T-helper 1 cell (primary cell): ENCODE measurements around the gene NFE2.
A peak's percentile ranks its signal among the peaks of the same experiment; 100 is the strongest.
"Not testable (repeated sequence)": the region's sequence is repeated elsewhere in the genome, so short reads cannot be mapped to it uniquely, and the experiment has no call there.

Experiments
- DNase-seq, 5 donors: peaks; one replicate each; pipeline ENCODE4 v3.0.0-alpha.2; 2012 to 2020

The NFE2 gene

GRCh38 chr12:54282949-54283593 is 17.7 kb downstream of the NFE2 start:
- no peak for DNase-seq

- not testable (repeated sequence) for DNase-seq
Measured at GRCh38 chr12:54281694-54282093, 19.1 kb downstream of the NFE2 start.

GRCh38 chr12:54281261-54281638 is 19.6 kb downstream of the NFE2 start:
- not testable (repeated sequence) for DNase-seq

DNA sequence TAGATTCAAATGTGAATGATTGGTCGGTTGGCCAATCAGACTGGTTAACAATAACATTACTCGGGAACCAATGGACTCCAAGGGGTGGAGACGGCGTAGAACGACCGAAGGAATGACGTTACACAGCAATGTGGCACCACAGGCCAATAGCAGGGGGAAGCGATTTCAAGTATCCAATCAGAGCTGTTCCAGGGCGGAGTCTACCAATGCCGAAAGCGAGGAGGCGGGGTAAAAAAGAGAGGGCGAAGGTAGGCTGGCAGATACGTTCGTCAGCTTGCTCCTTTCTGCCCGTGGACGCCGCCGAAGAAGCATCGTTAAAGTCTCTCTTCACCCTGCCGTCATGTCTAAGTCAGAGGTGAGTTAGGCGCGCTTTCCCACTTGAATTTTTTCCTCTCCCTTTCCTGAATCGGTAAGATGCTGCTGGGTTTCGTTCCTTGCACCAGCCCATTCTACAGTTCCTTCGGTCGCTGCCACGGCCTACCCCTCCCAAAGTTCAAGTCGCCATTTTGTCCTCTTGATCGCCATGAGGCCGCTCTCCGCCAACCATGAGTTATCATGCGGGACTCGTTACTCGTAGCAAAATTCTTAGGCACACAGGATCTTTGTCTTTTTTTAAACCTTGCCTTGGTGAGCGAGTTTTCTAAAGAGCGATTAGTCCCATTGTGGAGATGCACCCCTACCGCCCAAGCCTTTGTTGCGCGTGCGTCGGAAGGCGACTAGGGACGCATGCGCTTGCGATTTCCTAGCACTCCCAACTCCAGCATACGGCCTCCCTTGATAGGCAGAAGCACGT is 20.2 kb downstream of the NFE2 start, which contains the start of gene HNRNPA1:
HNRNPA1 (plus strand) TSS at position 259 of the 793 bp plus-strand sequence; CDS start at position 341, 82 bp downstream.
- peak; percentile 88 to 99 (median 95) for DNase-seq

DNA sequence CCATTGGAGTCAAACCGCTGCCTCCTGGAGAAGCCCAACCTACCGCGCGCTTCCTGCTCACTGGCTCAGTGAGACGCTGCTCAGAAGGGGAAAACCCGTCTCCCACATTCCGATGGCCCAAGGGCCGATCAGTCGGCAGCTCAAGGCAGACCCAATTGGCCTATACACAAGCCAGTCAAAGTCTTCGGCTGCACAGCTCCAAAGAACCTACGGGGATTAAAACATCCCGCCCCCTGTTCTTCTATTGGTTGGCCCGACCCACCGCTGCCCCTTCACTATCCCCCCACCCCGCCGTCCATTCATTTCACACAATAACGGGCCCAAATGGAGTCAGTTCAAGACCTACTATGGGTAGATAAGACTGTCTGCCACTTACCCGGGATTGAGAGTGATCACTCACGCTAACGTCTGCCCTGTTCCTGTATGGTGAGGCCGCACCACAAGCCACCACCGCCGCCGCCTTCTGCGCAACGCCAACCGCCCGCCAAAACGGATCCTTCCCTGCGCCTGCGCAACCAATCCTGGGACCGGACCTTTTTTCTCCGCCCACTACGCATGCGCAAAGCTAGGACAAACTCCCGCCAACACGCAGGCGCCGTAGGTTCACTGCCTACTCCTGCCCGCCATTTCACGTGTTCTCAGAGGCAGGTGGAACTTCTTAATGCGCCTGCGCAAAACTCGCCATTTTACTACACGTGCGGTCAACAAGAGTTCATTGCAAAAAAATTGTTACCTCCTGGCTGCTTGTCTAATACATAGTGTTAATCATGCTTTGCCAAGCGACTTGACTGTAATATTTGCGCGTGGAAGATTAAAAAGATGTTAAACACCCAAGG is 21.0 kb downstream of the NFE2 start, which contains the start of gene CBX5:
CBX5 (minus strand) TSS at position 491 of the 836 bp plus-strand sequence. CDS start 22,472 bp downstream, outside the sequence.
- peak; percentile 99 to 100 (median 99) for DNase-seq

DNA sequence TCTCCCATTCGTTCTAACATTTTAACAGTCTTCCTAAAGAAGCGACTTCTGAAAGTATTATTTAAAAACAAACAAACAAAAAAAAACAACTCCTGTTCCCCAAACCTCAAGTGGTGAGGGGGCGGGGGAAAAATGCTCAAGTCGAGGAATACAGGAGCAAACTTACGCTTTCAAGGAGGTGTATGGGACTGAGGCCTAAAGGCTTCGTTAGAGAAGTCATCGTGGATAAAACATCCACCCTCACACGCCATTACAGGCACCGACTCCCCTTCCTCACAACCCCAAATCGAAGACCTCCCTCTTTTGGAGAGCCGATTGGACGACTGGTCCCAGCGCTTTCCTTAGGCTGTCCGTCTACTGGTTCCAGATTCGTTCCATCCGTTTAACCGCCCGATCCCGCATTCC is 21.6 kb downstream of the NFE2 start:
- no peak for DNase-seq

- DNase-seq, result no peak
Measured at GRCh38 chr12:54277823-54278276, 23.0 kb downstream of the NFE2 start.

GRCh38 chr12:54276368-54276767 is 24.4 kb downstream of the NFE2 start:
- DNase-seq, result no peak

- no peak for DNase-seq
Measured at GRCh38 chr12:54273981-54274380, 26.8 kb downstream of the NFE2 start.

DNA sequence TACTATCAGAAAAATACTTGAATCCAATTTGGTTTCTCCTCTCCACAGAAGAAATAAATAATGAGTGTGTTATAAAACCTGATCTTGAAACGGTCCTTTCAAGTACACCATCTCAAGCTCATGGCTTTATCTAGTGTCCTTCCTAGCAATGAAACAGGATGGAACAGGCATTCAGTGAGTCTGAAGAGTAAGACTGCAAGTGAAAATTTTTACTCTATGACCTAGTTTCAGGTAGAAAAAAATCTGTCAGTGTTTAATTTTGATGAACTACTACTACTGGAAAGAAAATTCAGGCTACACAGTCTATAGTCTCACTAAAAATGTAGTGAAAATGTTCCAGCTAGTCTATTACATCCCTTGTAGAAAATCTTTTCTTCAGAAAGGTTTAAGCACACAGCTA is 28.6 kb downstream of the NFE2 start:
- peak in 1 of 5 donors; percentile 36 for DNase-seq

- DNase-seq, result no peak
Measured at GRCh38 chr12:54270345-54270744, 30.5 kb downstream of the NFE2 start.

GRCh38 chr12:54266852-54267251 is 34.0 kb downstream of the NFE2 start:
- no peak for DNase-seq

DNA sequence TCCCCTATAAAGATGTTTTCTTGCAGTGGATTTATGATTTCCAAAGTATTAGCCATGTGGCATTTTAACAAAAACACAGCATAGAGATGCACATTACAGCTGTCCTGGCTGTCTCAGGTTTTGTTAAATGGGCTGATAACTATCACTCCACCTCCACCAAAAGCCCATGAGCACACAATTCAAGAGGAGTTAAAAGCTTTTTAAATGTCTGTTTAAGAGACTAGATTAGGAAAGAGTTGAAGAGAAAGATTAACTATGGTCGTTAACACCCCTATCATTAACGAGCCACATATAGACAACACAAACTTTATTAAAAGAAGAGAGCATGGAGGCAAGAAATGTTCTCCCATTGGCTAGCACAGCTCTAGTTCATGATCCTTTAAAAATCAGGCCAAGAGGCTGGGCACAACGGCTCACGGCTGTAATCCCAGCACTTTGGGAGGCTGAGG is 35.4 kb downstream of the NFE2 start:
- DNase-seq, result no peak

GRCh38 chr12:54262403-54262925 is 38.4 kb downstream of the NFE2 start:
- DNase-seq, result no peak

GRCh38 chr12:54261815-54262402 is 38.9 kb downstream of the NFE2 start:
- no peak for DNase-seq

DNA sequence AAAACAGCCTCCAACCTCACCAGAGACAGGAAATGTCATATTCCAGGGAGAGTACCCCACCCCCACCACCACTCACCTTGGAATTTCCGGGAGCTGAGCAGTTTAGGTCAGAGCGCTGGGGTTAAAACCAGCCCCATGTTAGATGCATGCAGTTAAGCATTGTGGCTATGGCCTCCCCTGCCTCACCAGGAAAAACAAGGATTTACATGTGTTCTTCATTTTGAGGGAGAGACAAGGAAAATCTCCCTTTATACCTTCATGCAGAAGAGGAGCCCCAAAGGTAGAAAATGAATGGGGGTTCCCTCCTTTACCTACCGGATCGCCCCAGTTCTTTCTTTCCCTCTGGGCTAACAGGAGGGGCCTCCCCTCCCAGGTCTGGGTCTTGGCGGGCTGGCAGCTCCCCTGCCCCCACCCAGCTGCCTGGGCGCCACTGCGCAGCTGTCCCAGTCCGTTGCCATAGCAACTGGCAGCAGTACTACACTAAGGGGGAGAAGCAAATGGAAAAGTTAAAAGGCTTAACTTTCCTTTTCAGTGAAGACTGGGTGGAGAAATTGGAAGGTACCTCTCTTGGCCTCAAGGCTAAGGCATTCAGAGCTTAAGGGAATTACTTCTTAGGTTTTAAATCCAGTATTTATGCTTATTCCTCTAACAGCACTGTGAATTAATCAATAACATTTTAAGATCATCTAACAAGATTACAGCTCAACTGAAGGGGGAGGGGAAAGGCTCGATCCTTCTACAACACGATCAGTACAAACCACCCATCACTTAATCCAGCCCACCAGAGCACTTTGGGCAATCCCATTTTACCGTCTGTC is 41.4 kb downstream of the NFE2 start:
- DNase-seq, result peak in 2 of 5 donors; percentile 9 to 31

GRCh38 chr12:54258201-54258681 is 42.6 kb downstream of the NFE2 start:
- DNase-seq, result no peak

- no peak for DNase-seq
Measured at GRCh38 chr12:54257332-54257731, 43.5 kb downstream of the NFE2 start.

DNA sequence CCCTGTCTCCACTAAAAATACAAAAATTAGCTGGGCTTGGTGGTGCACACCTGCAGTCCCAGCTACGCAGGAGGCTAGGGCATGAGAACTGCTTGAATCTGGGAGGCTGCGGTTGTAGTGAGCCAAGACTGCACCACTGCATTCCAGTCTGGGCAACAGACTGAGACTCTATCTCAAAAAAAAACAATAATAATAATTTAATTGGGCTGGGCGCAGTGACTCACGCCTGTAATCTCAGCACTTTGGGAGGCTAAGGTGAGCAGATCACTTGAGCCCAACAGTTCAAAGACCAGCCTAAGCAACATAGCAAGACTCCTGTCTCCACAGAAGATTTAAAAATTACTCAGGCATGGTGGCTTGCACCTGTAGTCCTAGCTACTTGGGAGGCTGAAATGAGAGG is 47.6 kb downstream of the NFE2 start:
- no peak for DNase-seq

- DNase-seq, result peak in 1 of 5 donors; percentile 30
Measured at GRCh38 chr12:54251667-54252284, 49.0 kb downstream of the NFE2 start.

DNA sequence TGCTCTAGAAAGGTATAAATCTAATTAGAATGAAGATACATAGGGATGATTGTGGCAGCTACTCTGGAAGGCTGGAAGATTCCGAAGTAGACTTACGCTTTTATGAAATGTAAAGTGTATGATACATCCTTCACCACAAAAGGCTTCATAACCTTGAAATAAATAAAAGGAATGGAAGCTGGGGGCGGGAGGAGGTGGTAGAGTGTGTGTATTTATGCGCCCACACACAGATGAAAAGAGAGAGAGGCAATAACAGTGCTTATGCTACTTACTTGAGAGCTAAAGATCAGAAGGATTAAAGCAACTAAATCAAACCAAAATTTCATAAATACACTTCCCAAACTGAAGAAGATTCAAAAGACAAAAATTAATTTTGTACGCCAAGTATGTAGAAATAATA is 51.3 kb downstream of the NFE2 start:
- DNase-seq, result no peak
